HepG2 (cell line): Measurements from ENCODE around the gene LHFPL2. TPM values are rescaled to one million over a fixed set of nuclear protein-coding genes. Genes with fewer than 3 reads are reported as not detected.

Source experiments
- ADNP ChIP-seq: sonication (generic); formaldehyde crosslinking; IDR thresholded peaks from 2 replicates; pipeline ENCODE4 v1.4.0; 2020; ENCODE audit warnings: missing genetic modification reagents
- CHD4 ChIP-seq: fragments of 200-600 bp; sonication (generic); IDR thresholded peaks from 2 replicates; pipeline ENCODE4 v1.7.0; 2017; ENCODE audit warnings: mild to moderate bottlenecking, low read length, borderline replicate concordance
- MAFF ChIP-seq: IDR thresholded peaks from 2 replicates; pipeline ENCODE4 v1.6.1; 2011; ENCODE audit warnings: low read depth, low read length, improper control_type of control experiment
- RBM22 ChIP-seq: fragments of 200-400 bp; formaldehyde crosslinking; optimal IDR thresholded peaks from 2 replicates; pipeline ENCODE3; 2017; ENCODE audit warnings: mild to moderate bottlenecking, low read length, moderate library complexity
- SIN3A ChIP-seq: IDR thresholded peaks from 2 replicates; pipeline ENCODE4 v1.6.1; 2011; ENCODE audit warnings: low read depth, mild to moderate bottlenecking, control low read depth, low read length, borderline replicate concordance
- SIX4 ChIP-seq: sonication (generic); formaldehyde crosslinking; IDR thresholded peaks from 2 replicates; pipeline ENCODE4 v1.4.0; 2020; ENCODE audit warnings: missing genetic modification reagents
- TBL1XR1 ChIP-seq: fragments of 150-350 bp; IDR thresholded peaks from 2 replicates; pipeline ENCODE4 v1.6.1; 2014; ENCODE audit warnings: borderline replicate concordance, low read length; ENCODE audit not compliant: partially characterized antibody
- TOE1 ChIP-seq: sonication (generic); formaldehyde crosslinking; IDR thresholded peaks from 2 replicates; pipeline ENCODE4 v1.4.0; 2020; ENCODE audit warnings: mild to moderate bottlenecking, missing genetic modification reagents
- ZFAT ChIP-seq: sonication (generic); formaldehyde crosslinking; conservative IDR thresholded peaks from 2 replicates; pipeline ENCODE4 v1.8.1; 2023; ENCODE audit warnings: missing genetic modification reagents, inconsistent platforms
- ZMAT3 ChIP-seq: sonication (generic); formaldehyde crosslinking; conservative IDR thresholded peaks from 2 replicates; pipeline ENCODE4 v1.7.0; 2021; ENCODE audit warnings: missing genetic modification reagents
- ZMYM3 ChIP-seq: sonication (generic); formaldehyde crosslinking; IDR thresholded peaks from 2 replicates; pipeline ENCODE4 v1.5.1; 2020; ENCODE audit warnings: mild to moderate bottlenecking, missing genetic modification reagents
- ZNF264 ChIP-seq: sonication (generic); formaldehyde crosslinking; IDR thresholded peaks from 2 replicates; pipeline ENCODE4 v1.4.0; 2020; ENCODE audit warnings: missing genetic modification reagents
- ZNF629 ChIP-seq: sonication (generic); formaldehyde crosslinking; conservative IDR thresholded peaks from 2 replicates; pipeline ENCODE4 v1.5.0; 2020; ENCODE audit warnings: missing genetic modification reagents
- ZNF678 ChIP-seq: sonication (generic); formaldehyde crosslinking; IDR thresholded peaks from 2 replicates; pipeline ENCODE4 v1.4.0; 2020; ENCODE audit warnings: mild to moderate bottlenecking, missing genetic modification reagents
- polyA plus RNA-seq, 8 experiments: library from polyadenylated mRNA; depleted of rRNA in 3 of 8; stranded (reverse) in 7 of 8; unstranded in 1 of 8; fragments of >200 nt; fragmentation: Illumina TruSeq in 4 of 8; extraction: Trizol in 4 of 8; gene quantifications; 2 replicates each; pipeline versions ENCODE4 v1.2.1 to v1.2.3, GENCODE V29; 2011 to 2016; ENCODE audit warnings: low read depth in 4 of 8, missing spikeins in 1 of 8, mixed read lengths in 1 of 8; ENCODE audit not compliant: insufficient read depth in 1 of 8
- total RNA-seq, 5 experiments: library from RNA; depleted of rRNA; stranded (reverse); fragments of >200 nt; fragmentation: Illumina TruSeq; extraction: Trizol; gene quantifications; 2 replicates each; pipeline ENCODE4 v1.2.3, GENCODE V29; 2016; ENCODE audit warnings: low read depth in 1 of 5
- TF ChIP-seq, protein P1 (sequence below), 2 experiments: sonication (generic) in 1 of 2; formaldehyde crosslinking in 1 of 2; IDR thresholded peaks; 2 replicates each; pipeline versions ENCODE4 v1.4.0 to v1.6.1; 2016 to 2020; ENCODE audit warnings: borderline replicate concordance in 1 of 2, low read depth in 1 of 2, mild to moderate bottlenecking in 1 of 2, missing genetic modification reagents in 1 of 2

Gene LHFPL2
- total and polyA plus RNA-seq, 2 of the 13 experiments (the other 11 are each of a cell fraction or from before 2014, with no cell fraction given) = 6.0 to 20.0 TPM

DNA sequence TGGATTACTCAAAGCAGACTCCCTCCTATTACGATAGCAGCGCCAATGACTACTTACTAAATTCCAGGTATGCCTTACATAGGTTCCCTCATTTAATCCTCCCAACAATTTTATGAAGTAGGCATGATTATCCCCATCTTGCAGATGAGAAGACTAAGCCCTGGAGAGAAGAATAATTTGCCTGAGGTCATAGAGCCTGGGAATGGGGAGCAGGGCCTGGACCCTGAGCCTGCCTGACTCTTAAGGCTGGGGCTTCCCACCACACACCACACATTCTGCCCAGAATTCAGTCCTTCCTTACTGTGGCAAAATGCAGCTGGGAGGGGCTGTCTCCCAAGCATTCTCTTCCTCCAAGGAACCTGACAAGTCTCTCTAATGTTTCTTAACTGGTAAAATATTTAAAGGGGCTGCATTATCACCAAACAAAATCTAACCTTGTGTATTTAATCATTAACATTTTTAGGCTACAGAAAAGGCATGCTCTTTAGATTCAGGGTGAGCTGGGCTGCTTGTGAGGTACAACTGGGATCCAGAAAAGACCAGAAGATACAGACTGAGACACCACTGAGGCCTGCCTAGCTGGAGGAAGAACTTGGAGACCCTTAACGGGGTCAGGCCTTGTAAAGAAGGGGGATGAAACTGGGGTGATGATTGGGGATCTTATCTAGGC, 26.1 kb downstream of the LHFPL2 start (continued):
- TF ChIP-seq, protein P1, sequence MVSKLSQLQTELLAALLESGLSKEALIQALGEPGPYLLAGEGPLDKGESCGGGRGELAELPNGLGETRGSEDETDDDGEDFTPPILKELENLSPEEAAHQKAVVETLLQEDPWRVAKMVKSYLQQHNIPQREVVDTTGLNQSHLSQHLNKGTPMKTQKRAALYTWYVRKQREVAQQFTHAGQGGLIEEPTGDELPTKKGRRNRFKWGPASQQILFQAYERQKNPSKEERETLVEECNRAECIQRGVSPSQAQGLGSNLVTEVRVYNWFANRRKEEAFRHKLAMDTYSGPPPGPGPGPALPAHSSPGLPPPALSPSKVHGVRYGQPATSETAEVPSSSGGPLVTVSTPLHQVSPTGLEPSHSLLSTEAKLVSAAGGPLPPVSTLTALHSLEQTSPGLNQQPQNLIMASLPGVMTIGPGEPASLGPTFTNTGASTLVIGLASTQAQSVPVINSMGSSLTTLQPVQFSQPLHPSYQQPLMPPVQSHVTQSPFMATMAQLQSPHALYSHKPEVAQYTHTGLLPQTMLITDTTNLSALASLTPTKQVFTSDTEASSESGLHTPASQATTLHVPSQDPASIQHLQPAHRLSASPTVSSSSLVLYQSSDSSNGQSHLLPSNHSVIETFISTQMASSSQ (IDR thresholded peaks at IDR 0.05; ENCODE audit: low read depth) = peak; percentile 30; the same call in 1 of the 2 replicates
- TF ChIP-seq, protein P1 (CRISPR knock-in tag; IDR thresholded peaks at IDR 0.05; ENCODE audit: borderline replicate concordance) = no peak
- no peak for TF ChIP-seq MAFF
- no peak for TF ChIP-seq ZNF678 (CRISPR knock-in tag)
- TF ChIP-seq ADNP (CRISPR knock-in tag) = 0 out of 2 replicates have a peak, but pooled peaks have one; percentile 21
- TF ChIP-seq ZFAT (CRISPR knock-in tag) = no peak
- TF ChIP-seq ZMYM3 (CRISPR knock-in tag) = peak; percentile 47; the same call in 1 of the 2 replicates
- TF ChIP-seq SIX4 (CRISPR knock-in tag) = no peak
- no peak for TF ChIP-seq TOE1 (CRISPR knock-in tag)
- peak; percentile 92 for TF ChIP-seq ZNF629
- TF ChIP-seq RBM22 = no peak
- TF ChIP-seq SIN3A = no peak
- no peak for TF ChIP-seq ZNF264 (CRISPR knock-in tag)
- TF ChIP-seq ZMAT3 (CRISPR knock-in tag) = no peak
- TF ChIP-seq TBL1XR1 = no peak
- peak; percentile 71; the same call in 1 of the 2 replicates for TF ChIP-seq CHD4
